ENCODE data around the gene FAM163A. TPM values are rescaled to one million over a fixed set of nuclear protein-coding genes. Genes with fewer than 3 reads are reported as not detected.

Gene FAM163A
- total RNA-seq, 1 experiment from 2014 or later: 0.46 TPM

GRCh38 chr1:179826626-179827280, 83.7 kb downstream of the FAM163A start:
- H2BK120ac ChIP-seq (ENCODE audit: low read depth, low read length, poor library complexity, severe bottlenecking): no peak overlapping the region
- no peak overlapping the region for H3K9ac ChIP-seq (ENCODE audit: extremely low read depth, insufficient read length, low read length)
- no peak overlapping the region for H3K27ac ChIP-seq (ENCODE audit: insufficient read length, low read depth, low read length)
- no peak overlapping the region for H3K56ac ChIP-seq (ENCODE audit: insufficient read length, low read depth, low read length)
- H3K9me3 ChIP-seq (ENCODE audit: control insufficient read depth, low read depth, low read length): no peaks in the 10 kb centered on the region
- H3K79me2 ChIP-seq (ENCODE audit: insufficient read depth, low read length): no peaks in the 10 kb centered on the region
- Mint-ChIP-seq H3K27ac (no peak overlapping the region), H3K4me1 (peaks cover 11 to 13% of the 10 kb centered on the region in 2 experiments), H3K4me3 (no peak overlapping the region), H3K27me3 (ENCODE audit: low read depth) (peaks cover 2% of the 10 kb centered on the region), H3K9me3 (no peaks in the 10 kb centered on the region; a peak in 1 of 5 replicates), H3K36me3 (ENCODE audit: insufficient read depth in 1 of 3, low read depth in 3 of 3) (no peaks in the 10 kb centered on the region)
- no peak overlapping the region for H3T11ph ChIP-seq (ENCODE audit: low read length)
- H3K23ac ChIP-seq (ENCODE audit: insufficient read length, low read depth, low read length): no peak overlapping the region
- no peak overlapping the region for H3K18ac ChIP-seq (ENCODE audit: insufficient read length, low read depth, low read length)
- no peak overlapping the region for H2AFZ ChIP-seq (ENCODE audit: low read length)
- DNase-seq: no peak
- H2BK12ac ChIP-seq (ENCODE audit: insufficient read length, low read depth, low read length): no peak overlapping the region
- no peaks in the 10 kb centered on the region for H3K23me2 ChIP-seq (ENCODE audit: insufficient read length, low read depth, low read length, poor library complexity, severe bottlenecking)
- no peak overlapping the region for H4K91ac ChIP-seq (ENCODE audit: insufficient read length, low read depth, low read length)
- TF ChIP-seq CTCF (conservative IDR thresholded peaks at IDR 0.05): no peak
- H4K20me1 ChIP-seq (ENCODE audit: control insufficient read depth, insufficient read depth, insufficient read length): no peaks in the 10 kb centered on the region
- H3K14ac ChIP-seq (ENCODE audit: insufficient read depth, low read length): no peak overlapping the region
- no peak overlapping the region for H3K4me2 ChIP-seq (ENCODE audit: insufficient read depth, insufficient read length, low read length)
- H2BK20ac ChIP-seq (ENCODE audit: low read depth, low read length, poor library complexity, severe bottlenecking): no peak overlapping the region
- no peaks in the 10 kb centered on the region for H3K27me3 ChIP-seq (ENCODE audit: insufficient read depth, low read length)
- no peak overlapping the region for H2BK15ac ChIP-seq (ENCODE audit: low read depth, low read length)
- H3K4ac ChIP-seq (ENCODE audit: low read depth, low read length): no peak overlapping the region
- no peaks in the 10 kb centered on the region for H3K79me1 ChIP-seq (ENCODE audit: insufficient read depth, low read depth, low read length, poor library complexity, severe bottlenecking)
- no CpG with 5 or more reads among the region's 7 CpGs for WGBS (ENCODE audit: extremely low coverage, insufficient read length, low lambda C conversion rate)
- H2BK5ac ChIP-seq (ENCODE audit: insufficient read length, low read length): no peak overlapping the region
- H3K4me1 ChIP-seq (ENCODE audit: insufficient read depth, low read length): no peaks in the 10 kb centered on the region
- H2AK5ac ChIP-seq (ENCODE audit: insufficient read length, low read length): no peak overlapping the region
- no peak overlapping the region for H4K8ac ChIP-seq (replicated peaks; ENCODE audit: insufficient read length, low read depth, low read length)
- H4K5ac ChIP-seq (ENCODE audit: insufficient read length, low read depth, low read length): no peak overlapping the region

Measured in H9 (cell line).